ENCODE data around the gene CAMK1D.

GRCh38 chr10:12877150-12877549, 527.8 kb downstream of the CAMK1D start:
- no peak for TF ChIP-seq CTCF (conservative IDR thresholded peaks at IDR 0.05; ENCODE audit: low read depth, low read length)
- no peak for TF ChIP-seq RAD21 (IDR thresholded peaks at IDR 0.05; ENCODE audit: low read length)
- no peak for TF ChIP-seq RCOR1 (IDR thresholded peaks at IDR 0.05; ENCODE audit: insufficient replicate concordance, low read length)
- no peak for TF ChIP-seq POLR2A (IDR thresholded peaks at IDR 0.05; ENCODE audit: low read depth, low read length)
- TF ChIP-seq RFX5 (IDR thresholded peaks at IDR 0.05; ENCODE audit: low read depth, low read length), result no peak
- no peak for TF ChIP-seq CEBPB (IDR thresholded peaks at IDR 0.05; ENCODE audit: low read depth, low read length)
- TF ChIP-seq FOS (IDR thresholded peaks at IDR 0.05; ENCODE audit: low read depth, low read length), result no peak
- TF ChIP-seq BHLHE40 (IDR thresholded peaks at IDR 0.05; ENCODE audit: low read depth, low read length), result no peak

Measured in IMR-90 (cell line).